RWPE2 (cell line): ENCODE data around the gene SCARB1.
"Not testable (repeated sequence)": the region's sequence is repeated elsewhere in the genome, so short reads cannot be mapped to it uniquely, and the experiment has no call there.

Experiments
- ATAC-seq: fragments of 200-7000 bp; cut with Tn5 transposase; 3 replicates; pipeline ENCODE4 v1.9.1; 2021; ENCODE audit warnings: low read depth
- DNase-seq: peaks from one replicate; pipeline ENCODE4 v3.0.0-alpha.2; 2020; ENCODE audit warnings: low spot score
- H3K27ac ChIP-seq: fragments of 450-650 bp; 2 replicates; pipeline ENCODE4 v1.5.1; 2017; ENCODE audit warnings: mild to moderate bottlenecking; ENCODE audit not compliant: poor library complexity, severe bottlenecking
- H3K27me3 ChIP-seq: fragments of 250-450 bp; sonication (Bioruptor Pico); 2 replicates; pipeline ENCODE4 v1.5.1; 2021; ENCODE audit warnings: mild to moderate bottlenecking, moderate library complexity; ENCODE audit not compliant: insufficient read depth, poor library complexity, severe bottlenecking
- H3K36me3 ChIP-seq: fragments of 250-450 bp; sonication (Bioruptor Pico); 2 replicates; pipeline ENCODE4 v1.5.1; 2020; ENCODE audit warnings: low read depth, mild to moderate bottlenecking, moderate library complexity
- H3K4me1 ChIP-seq: fragments of 250-450 bp; sonication (Bioruptor Pico); 2 replicates; pipeline ENCODE4 v1.5.1; 2021; ENCODE audit warnings: mild to moderate bottlenecking, moderate library complexity; ENCODE audit not compliant: insufficient read depth, poor library complexity, severe bottlenecking
- H3K4me3 ChIP-seq: fragments of 250-450 bp; sonication (Bioruptor Pico); 2 replicates; pipeline ENCODE4 v1.5.1; 2021; ENCODE audit warnings: mild to moderate bottlenecking, moderate library complexity; ENCODE audit not compliant: severe bottlenecking
- H3K9me3 ChIP-seq: fragments of 250-450 bp; sonication (Bioruptor Pico); 2 replicates; pipeline ENCODE4 v1.5.1; 2021; ENCODE audit warnings: mild to moderate bottlenecking, moderate library complexity; ENCODE audit not compliant: severe bottlenecking
- TF ChIP-seq, protein P1 (sequence below): fragments of 450-650 bp; IDR thresholded peaks from one replicate; pipeline ENCODE4 v1.5.1; 2017; ENCODE audit warnings: mild to moderate bottlenecking, moderate library complexity; ENCODE audit not compliant: poor library complexity, severe bottlenecking

The SCARB1 gene

DNA sequence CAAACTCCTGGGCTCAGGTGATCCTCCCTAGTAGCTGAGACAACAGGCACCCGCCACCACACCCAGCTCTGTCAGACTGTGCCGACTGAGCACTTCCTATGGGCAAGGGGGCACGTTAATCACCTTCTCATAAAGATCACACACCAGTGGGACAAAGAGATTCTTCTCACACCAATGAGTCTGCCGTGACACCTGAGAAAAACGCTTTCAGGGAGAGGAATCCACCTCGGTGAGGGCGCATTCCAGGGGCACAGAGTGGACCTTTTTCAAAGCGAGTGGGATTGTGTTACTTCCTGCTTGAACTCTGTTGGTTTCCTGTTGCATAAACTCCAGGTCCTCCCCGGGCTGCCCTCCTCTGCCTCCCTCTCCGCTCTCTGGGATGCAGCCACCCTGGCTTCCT, 17.5 kb upstream of the SCARB1 start:
- TF ChIP-seq, protein P1, sequence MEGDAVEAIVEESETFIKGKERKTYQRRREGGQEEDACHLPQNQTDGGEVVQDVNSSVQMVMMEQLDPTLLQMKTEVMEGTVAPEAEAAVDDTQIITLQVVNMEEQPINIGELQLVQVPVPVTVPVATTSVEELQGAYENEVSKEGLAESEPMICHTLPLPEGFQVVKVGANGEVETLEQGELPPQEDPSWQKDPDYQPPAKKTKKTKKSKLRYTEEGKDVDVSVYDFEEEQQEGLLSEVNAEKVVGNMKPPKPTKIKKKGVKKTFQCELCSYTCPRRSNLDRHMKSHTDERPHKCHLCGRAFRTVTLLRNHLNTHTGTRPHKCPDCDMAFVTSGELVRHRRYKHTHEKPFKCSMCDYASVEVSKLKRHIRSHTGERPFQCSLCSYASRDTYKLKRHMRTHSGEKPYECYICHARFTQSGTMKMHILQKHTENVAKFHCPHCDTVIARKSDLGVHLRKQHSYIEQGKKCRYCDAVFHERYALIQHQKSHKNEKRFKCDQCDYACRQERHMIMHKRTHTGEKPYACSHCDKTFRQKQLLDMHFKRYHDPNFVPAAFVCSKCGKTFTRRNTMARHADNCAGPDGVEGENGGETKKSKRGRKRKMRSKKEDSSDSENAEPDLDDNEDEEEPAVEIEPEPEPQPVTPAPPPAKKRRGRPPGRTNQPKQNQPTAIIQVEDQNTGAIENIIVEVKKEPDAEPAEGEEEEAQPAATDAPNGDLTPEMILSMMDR, result no peak
- Histone ChIP-seq H3K9me3 (no peaks in the 10 kb centered on the region), H3K27ac (no peak overlapping the region), H3K4me1 (no peaks in the 10 kb centered on the region), H3K36me3 (no peaks in the 10 kb centered on the region), H3K27me3 (no peaks in the 10 kb centered on the region), H3K4me3 (no peak overlapping the region)
- ATAC-seq (no peak), DNase-seq (no peak)

DNA sequence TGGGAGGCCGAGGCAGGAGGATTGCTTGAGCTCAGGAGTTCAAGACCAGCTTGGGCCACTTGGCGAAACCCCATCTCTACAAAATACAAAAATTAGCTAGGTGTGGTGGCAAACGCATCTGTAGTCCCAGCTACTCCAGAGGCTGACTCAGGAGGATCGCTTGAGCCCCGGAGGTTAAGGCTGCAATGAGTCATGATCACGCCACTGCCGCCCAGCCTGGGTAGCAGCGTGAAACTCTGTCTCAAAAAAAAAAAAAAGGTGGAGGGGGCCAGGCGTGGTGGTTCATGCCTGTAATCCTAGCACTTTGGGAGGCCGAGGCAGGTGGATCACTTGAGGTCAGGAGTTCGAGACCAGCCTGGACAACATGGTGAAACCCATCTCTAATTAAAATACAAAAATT, 16.7 kb upstream of the SCARB1 start:
- not testable (repeated sequence) for H3K9me3 ChIP-seq, H3K36me3 ChIP-seq, H3K4me3 ChIP-seq, H3K27ac ChIP-seq, ATAC-seq, H3K27me3 ChIP-seq, DNase-seq, H3K4me1 ChIP-seq

DNA sequence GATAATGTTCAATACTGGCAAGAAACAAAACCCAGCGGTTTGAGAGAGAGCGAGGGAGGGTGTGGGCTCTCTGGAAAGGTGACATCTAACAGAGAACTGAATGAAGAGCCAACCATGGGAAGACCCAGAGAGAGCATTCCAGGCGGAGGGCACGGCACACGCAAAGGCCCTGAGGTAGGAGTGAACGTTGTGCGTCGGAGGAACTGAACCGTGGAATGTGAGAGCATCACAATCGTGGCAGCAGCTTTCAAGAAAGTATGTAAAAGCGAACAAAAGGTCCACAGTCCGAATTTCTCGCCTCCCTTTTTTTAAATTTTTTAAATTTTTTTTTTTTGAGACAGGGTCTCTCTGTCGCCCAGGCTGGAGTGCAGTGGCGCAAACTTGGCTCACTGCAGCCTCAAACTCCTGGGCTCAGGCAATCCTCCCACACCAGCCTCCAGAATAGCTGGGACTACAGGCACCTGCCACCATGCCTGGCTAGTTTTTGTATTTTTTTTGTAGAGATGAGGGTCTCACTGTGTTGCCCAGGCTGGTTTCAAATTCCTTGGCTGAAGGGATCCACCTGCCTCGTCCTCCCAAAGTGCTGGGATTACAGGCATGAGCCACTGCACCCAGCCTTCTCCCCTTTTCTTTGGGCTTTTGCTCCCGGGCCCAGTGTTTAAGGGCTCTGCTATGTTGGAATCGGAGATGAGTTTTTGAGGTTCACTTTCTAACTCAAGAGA, 15.3 kb upstream of the SCARB1 start:
- Histone ChIP-seq H3K4me1 (no peaks in the 10 kb centered on the region), H3K4me3 (no peak overlapping the region), H3K9me3 (no peaks in the 10 kb centered on the region), H3K27ac (no peak overlapping the region), H3K27me3 (no peaks in the 10 kb centered on the region), H3K36me3 (no peaks in the 10 kb centered on the region)
- no peak for ATAC-seq
- DNase-seq, result no peak
- TF ChIP-seq, protein P1, result no peak

GRCh38 chr12:124877423-124877822, 13.8 kb upstream of the SCARB1 start:
- DNase-seq, result no peak
- no peak for ATAC-seq
- Histone ChIP-seq H3K9me3 (no peaks in the 10 kb centered on the region), H3K4me3 (no peak overlapping the region), H3K36me3 (no peaks in the 10 kb centered on the region), H3K4me1 (no peaks in the 10 kb centered on the region), H3K27me3 (no peaks in the 10 kb centered on the region), H3K27ac (no peak overlapping the region)
- TF ChIP-seq, protein P1, result no peak

- DNase-seq (no peak), ATAC-seq (no peak)
- H3K27me3 ChIP-seq, result no peaks in the 10 kb centered on the region
- H3K4me1 ChIP-seq, result no peaks in the 10 kb centered on the region
- H3K27ac ChIP-seq, result no peak overlapping the region
- TF ChIP-seq, protein P1, result no peak
- no peaks in the 10 kb centered on the region for H3K36me3 ChIP-seq
- no peak overlapping the region for H3K4me3 ChIP-seq
- no peaks in the 10 kb centered on the region for H3K9me3 ChIP-seq
These were observed 12.5 kb upstream of the SCARB1 start for GRCh38 chr12:124876171-124876570.
